HG03354 (cell line): ENCODE measurements around the gene FBXW4.

Experiments
- ATAC-seq: cut with Tn5 transposase; IDR thresholded peaks from one replicate; pipeline ENCODE4 v1.9.1; 2021; ENCODE audit warnings: mild to moderate bottlenecking; ENCODE audit not compliant: unreplicated experiment, poor library complexity, severe bottlenecking

FBXW4 gene

GRCh38 chr10:101572126-101572525, 122.8 kb downstream of the FBXW4 start:
- no peak for ATAC-seq

- no peak for ATAC-seq
Measured at GRCh38 chr10:101571271-101571925, 123.6 kb downstream of the FBXW4 start.

- peak; percentile 9 for ATAC-seq
Measured at GRCh38 chr10:101570428-101571270, 124.3 kb downstream of the FBXW4 start.

GRCh38 chr10:101569622-101570427, 125.1 kb downstream of the FBXW4 start:
- peak; percentile 71 for ATAC-seq

- ATAC-seq = no peak
Measured at GRCh38 chr10:101569323-101569621, 125.7 kb downstream of the FBXW4 start.

GRCh38 chr10:101568054-101568745, 126.8 kb downstream of the FBXW4 start:
- no peak for ATAC-seq

- no peak for ATAC-seq
Measured at GRCh38 chr10:101567165-101568006, 127.6 kb downstream of the FBXW4 start.

GRCh38 chr10:101566333-101567164, 128.4 kb downstream of the FBXW4 start:
- ATAC-seq = peak; percentile 40

GRCh38 chr10:101565936-101566332, 129.0 kb downstream of the FBXW4 start:
- no peak for ATAC-seq

- no peak for ATAC-seq
Measured at GRCh38 chr10:101565370-101565900, 129.5 kb downstream of the FBXW4 start.

- ATAC-seq = no peak
Measured at GRCh38 chr10:101564490-101564991, 130.4 kb downstream of the FBXW4 start.

- ATAC-seq = no peak
Measured at GRCh38 chr10:101563497-101564040, 131.4 kb downstream of the FBXW4 start.

- no peak for ATAC-seq
Measured at GRCh38 chr10:101563007-101563406, 132.0 kb downstream of the FBXW4 start.

- no peak for ATAC-seq
Measured at GRCh38 chr10:101562231-101562630, 132.7 kb downstream of the FBXW4 start.

- ATAC-seq = no peak
Measured at GRCh38 chr10:101561068-101561915, 133.7 kb downstream of the FBXW4 start.
